NB4 (cell line): ENCODE measurements around the gene ANKRD33.

Experiments used
- MYC ChIP-seq: IDR thresholded peaks from 2 replicates; pipeline ENCODE4 v1.6.1; 2011; ENCODE audit warnings: low read depth, low read length
- POLR2A ChIP-seq: IDR thresholded peaks from 2 replicates; pipeline ENCODE4 v1.6.1; 2011; ENCODE audit warnings: mild to moderate bottlenecking; ENCODE audit not compliant: insufficient read length; ENCODE audit errors: extremely low read depth
- TF ChIP-seq, protein P1 (sequence below): IDR thresholded peaks from one replicate; pipeline ENCODE4 v1.5.1; 2012; ENCODE audit warnings: low read depth, low read length

DNA sequence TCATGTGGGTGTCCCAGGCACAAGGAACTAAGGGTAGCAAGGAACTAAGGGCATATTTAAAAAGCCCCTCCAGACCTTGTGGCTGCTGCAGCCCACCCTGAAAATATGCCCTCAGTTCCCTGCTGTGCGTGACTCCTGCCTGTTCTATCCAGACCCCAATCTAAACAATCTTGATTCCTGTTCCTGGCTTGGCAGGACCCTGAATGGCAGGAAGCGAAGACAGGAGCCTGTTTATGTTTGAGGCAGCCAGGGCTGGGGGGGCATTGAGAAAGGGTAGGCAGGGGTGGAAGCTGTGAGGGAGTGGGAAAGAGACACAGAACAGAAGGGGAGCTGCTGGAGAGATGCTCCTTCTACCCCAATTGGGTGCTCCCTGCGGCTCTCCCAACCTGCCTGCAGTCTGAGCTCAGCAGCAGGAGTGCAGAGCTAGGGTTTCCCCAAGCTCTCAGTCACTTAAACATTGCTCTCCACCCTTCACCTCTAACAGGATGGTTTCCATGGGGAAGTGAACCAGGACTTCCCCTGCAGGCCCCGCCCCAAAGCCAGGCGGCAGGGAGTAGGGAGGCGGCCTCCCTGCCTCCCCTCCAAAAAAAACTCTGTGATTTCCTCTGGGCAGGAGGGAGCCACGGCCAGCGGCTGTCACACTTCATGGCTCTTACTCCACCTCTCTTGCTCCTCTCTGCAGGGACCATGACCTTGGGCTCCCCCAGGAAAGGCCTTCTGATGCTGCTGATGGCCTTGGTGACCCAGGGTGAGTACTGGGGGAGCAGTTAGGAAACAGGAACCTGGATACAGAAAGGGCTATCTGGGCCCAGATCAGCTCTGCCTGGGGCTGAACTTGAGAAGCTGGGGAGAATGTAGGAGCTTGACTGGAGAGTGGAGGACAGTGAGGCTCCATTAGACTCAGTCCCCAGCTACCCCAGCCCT, 24.1 kb downstream of the ANKRD33 start:
- TF ChIP-seq, protein P1, sequence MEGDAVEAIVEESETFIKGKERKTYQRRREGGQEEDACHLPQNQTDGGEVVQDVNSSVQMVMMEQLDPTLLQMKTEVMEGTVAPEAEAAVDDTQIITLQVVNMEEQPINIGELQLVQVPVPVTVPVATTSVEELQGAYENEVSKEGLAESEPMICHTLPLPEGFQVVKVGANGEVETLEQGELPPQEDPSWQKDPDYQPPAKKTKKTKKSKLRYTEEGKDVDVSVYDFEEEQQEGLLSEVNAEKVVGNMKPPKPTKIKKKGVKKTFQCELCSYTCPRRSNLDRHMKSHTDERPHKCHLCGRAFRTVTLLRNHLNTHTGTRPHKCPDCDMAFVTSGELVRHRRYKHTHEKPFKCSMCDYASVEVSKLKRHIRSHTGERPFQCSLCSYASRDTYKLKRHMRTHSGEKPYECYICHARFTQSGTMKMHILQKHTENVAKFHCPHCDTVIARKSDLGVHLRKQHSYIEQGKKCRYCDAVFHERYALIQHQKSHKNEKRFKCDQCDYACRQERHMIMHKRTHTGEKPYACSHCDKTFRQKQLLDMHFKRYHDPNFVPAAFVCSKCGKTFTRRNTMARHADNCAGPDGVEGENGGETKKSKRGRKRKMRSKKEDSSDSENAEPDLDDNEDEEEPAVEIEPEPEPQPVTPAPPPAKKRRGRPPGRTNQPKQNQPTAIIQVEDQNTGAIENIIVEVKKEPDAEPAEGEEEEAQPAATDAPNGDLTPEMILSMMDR = no peak
- TF ChIP-seq MYC = no peak
- TF ChIP-seq POLR2A = no peak
